Osteoblast (primary cell): ENCODE results near the gene CRYBG2. TPM values are rescaled to one million over a fixed set of nuclear protein-coding genes. Genes with fewer than 3 reads are reported as not detected.

Experiments used
- DNase-seq: peaks from one replicate; pipeline ENCODE4 v3.0.0; 2011; ENCODE audit warnings: low spot score, mixed read lengths; ENCODE audit not compliant: insufficient read length; ENCODE audit errors: missing footprints
- H2AFZ ChIP-seq: 2 replicates; pipeline ENCODE4 v1.6.0; 2011; ENCODE audit warnings: mild to moderate bottlenecking, low read length
- H3K27ac ChIP-seq: 2 replicates; pipeline ENCODE4 v1.5.1; 2011; ENCODE audit warnings: mild to moderate bottlenecking, low read depth, low read length, moderate library complexity
- H3K27me3 ChIP-seq: 2 replicates; pipeline ENCODE4 v1.6.0; 2012; ENCODE audit warnings: mild to moderate bottlenecking, control low read depth, inconsistent platforms, low read length, moderate library complexity; ENCODE audit not compliant: insufficient read depth
- H3K36me3 ChIP-seq: 2 replicates; pipeline ENCODE4 v1.5.1; 2011; ENCODE audit warnings: mild to moderate bottlenecking, low read length, control low read depth, moderate library complexity; ENCODE audit not compliant: insufficient read depth
- H3K4me1 ChIP-seq: 2 replicates; pipeline ENCODE4 v1.5.1; 2011; ENCODE audit warnings: mild to moderate bottlenecking, low read length, control low read depth, moderate library complexity; ENCODE audit not compliant: insufficient read depth
- H3K4me2 ChIP-seq: 2 replicates; pipeline ENCODE4 v1.6.0; 2011; ENCODE audit warnings: mild to moderate bottlenecking, low read length; ENCODE audit not compliant: insufficient read depth
- H3K4me3 ChIP-seq: fragments of 200-600 bp; sonication (generic); 3 replicates; pipeline ENCODE4 v1.5.1; 2012; ENCODE audit warnings: mild to moderate bottlenecking, low read length, inconsistent platforms; ENCODE audit not compliant: insufficient read depth
- H3K79me2 ChIP-seq: 2 replicates; pipeline ENCODE4 v1.6.0; 2012; ENCODE audit warnings: mild to moderate bottlenecking, low read length, control low read depth, inconsistent platforms; ENCODE audit not compliant: insufficient read depth
- H3K9me3 ChIP-seq: 2 replicates; pipeline ENCODE4 v1.5.1; 2011; ENCODE audit warnings: low read depth, low read length, control low read depth
- H4K20me1 ChIP-seq: 2 replicates; pipeline ENCODE4 v1.6.0; 2012; ENCODE audit warnings: mild to moderate bottlenecking, low read length, control low read depth; ENCODE audit not compliant: insufficient read depth
- total RNA-seq: library from RNA; depleted of rRNA; stranded (reverse); fragments of >200 nt; gene quantifications from 2 replicates; pipeline ENCODE4 v1.2.3, GENCODE V29; 2012
- TF ChIP-seq, protein P1 (sequence below): IDR thresholded peaks from 2 replicates; pipeline ENCODE4 v1.5.1; 2011; ENCODE audit warnings: mild to moderate bottlenecking, low read depth, low read length, moderate library complexity; ENCODE audit errors: extremely low read depth

The CRYBG2 gene, protein sequence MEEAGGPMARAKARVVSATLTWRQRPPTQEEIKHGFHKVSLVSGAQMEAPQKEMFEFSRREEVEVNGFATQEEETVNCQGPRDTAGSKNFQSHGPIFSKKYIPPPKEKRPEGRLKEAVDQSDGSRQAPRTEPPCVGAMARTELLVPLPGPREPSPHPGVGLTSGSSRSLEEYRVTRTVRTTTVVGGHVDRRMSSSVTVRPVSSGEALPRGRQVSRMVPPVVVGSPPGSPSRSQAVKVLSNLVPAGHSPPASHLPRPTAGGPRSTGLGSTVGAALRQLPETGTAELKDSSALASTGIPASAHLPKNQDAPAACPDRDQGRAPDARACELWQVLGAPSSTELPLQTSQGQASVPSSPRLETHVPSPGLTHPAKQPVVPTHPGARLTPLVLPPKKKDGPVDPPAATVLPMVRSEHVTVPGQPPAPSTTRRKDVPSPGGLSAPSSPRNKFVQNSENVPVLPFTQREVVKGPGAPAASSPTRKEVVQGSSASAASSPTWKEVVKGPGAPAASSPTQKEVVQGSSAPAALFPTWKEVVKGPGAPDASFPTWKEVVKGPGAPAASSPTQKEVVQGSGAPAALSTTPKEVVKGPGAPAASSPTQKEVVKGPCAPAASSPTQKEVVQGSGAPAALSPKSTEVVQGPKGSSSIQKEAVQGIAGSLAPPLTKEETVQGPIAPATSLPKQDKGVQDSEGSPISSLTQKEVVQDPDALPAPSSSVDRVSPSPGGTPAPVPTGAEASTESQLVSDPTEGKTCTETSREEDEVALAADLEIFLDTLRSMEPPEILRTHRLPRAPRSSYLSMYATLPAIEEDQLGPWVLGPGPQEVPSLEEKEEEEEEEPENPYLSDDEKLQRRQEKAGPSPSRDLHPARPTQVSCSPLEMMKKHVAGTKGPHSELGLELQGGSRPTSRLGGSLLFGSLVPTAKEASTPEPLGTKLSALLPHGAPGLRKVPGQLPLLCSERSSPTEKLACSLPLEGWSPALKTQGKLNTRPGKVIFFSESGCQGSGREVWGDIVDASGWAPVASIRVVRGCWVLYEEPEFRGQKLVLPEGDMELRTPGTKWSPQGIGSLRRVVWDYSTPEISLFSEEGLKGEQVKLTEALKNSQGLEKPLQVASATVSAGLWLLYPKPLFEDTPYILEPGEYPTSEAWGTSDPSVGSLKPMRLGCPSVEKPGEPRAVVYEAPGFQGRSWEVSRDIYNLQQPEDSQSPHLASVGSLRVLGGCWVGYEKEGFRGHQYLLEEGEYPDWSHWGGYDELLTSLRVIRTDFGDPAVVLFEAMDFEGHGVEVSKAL (N-terminal part only)
- not detected in 2 replicates for total RNA-seq

DNA sequence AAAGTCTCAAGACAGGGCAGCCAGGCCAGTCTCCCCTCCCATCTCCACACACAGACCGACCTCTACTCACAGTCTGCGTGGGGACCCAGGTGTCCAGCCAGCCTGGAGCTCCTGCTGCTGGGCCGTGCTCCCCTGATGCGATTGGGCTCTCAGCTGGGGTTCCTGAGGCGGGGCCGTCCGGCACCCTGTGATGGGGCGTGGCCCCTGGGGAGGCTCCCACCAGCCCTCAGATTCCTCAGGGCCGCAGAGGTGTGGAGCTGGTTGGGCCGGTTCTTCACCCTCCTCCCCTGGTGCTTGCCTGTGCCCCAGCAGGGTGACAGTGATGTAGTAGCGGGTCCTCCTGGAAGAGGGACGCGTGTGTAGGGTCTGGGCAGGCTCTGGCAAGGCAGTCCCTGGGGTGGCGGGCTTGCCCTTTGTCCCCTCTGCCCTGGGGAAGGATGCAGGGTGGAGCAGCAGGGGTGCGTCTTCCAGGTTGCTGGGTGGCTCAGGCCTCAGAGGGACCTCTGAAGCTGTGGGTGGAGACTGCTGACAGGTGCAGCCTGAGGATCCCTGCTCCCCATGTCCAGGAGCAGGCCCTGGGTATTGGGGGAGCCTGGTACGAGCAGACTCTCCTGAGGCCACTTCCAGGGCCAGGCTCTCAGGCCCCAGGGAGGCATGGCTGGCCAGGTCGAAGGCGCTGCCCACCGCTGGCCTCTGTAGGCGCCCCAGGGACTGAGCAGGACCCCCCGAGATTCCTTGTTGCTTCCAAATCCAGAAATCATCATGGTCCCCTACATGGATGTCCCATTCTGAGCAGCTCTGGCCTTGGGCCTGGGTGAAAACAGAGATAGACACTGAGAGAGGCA is at the start of gene CRYBG2:
Gene CRYBG2, minus strand, starts transcription at position 155 of the 845 bp plus-strand sequence. CDS start 7,473 bp downstream, outside the sequence.
- H3K27ac ChIP-seq = no peak within 1 kb of the TSS
- peak; percentile 66 for DNase-seq
- H3K4me3 ChIP-seq = no peak within 1 kb of the TSS
- no peaks in the 10 kb centered on the region for H3K79me2 ChIP-seq
- H3K9me3 ChIP-seq = no peaks in the 10 kb centered on the region
- H4K20me1 ChIP-seq = no peaks in the 10 kb centered on the region
- H2AFZ ChIP-seq = no peak within 1 kb of the TSS
- H3K36me3 ChIP-seq = no peaks in the 10 kb centered on the region
- TF ChIP-seq, protein P1, sequence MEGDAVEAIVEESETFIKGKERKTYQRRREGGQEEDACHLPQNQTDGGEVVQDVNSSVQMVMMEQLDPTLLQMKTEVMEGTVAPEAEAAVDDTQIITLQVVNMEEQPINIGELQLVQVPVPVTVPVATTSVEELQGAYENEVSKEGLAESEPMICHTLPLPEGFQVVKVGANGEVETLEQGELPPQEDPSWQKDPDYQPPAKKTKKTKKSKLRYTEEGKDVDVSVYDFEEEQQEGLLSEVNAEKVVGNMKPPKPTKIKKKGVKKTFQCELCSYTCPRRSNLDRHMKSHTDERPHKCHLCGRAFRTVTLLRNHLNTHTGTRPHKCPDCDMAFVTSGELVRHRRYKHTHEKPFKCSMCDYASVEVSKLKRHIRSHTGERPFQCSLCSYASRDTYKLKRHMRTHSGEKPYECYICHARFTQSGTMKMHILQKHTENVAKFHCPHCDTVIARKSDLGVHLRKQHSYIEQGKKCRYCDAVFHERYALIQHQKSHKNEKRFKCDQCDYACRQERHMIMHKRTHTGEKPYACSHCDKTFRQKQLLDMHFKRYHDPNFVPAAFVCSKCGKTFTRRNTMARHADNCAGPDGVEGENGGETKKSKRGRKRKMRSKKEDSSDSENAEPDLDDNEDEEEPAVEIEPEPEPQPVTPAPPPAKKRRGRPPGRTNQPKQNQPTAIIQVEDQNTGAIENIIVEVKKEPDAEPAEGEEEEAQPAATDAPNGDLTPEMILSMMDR = no peak
- peaks cover 30% of the 10 kb centered on the region for H3K27me3 ChIP-seq
- peaks cover 21% of the 10 kb centered on the region for H3K4me1 ChIP-seq
- no peak within 1 kb of the TSS for H3K4me2 ChIP-seq

DNA sequence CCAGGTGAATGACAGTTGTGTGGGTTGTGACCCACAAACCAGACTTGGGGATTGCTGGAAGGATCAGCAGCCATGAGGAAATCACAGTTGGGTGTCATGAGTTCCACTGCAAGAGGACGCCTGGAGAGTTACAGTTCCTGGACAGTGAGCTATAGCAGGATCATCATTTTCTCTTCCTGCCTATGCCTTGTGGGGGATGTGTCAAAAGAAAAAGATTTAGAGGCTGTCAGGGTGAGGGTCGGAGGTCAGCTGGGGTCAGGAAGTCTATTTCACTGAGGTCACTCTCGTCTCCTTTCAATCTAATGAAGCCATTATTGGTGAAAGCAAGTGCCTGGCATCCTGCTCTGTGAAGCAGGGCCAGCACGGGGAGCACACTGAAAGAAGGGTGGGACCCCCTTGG is 49.7 kb upstream of the CRYBG2 start:
- TF ChIP-seq, protein P1 = no peak
- Histone ChIP-seq H2AFZ (no peak overlapping the region), H3K4me1 (peaks cover 4% of the 10 kb centered on the region), H3K27ac (no peak overlapping the region), H3K4me3 (no peak overlapping the region), H3K36me3 (no peaks in the 10 kb centered on the region), H3K27me3 (peaks cover 1% of the 10 kb centered on the region), H3K79me2 (no peaks in the 10 kb centered on the region), H4K20me1 (no peaks in the 10 kb centered on the region), H3K9me3 (no peaks in the 10 kb centered on the region), H3K4me2 (no peak overlapping the region)
- DNase-seq = peak; percentile 74

DNA sequence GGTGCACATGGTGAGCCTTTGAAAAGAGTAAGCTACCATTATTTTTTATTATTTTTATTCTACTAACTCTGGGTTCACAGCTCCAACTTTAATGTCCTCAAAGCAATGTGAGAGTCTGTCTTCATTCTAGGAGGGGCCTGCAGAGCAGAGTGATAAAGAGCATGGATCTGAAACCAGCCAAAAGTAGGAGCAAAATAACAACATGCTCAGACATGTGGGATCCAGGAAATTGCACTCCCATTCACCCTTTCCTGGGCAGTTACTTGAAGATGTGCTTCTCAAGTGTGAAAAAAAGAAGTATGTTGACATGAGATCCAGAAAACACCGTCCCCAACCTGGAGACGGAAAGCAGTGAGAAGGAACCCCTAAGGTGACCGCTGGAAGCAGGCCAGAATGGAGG is 48.0 kb upstream of the CRYBG2 start:
- TF ChIP-seq, protein P1 = no peak
- no peak overlapping the region for H3K4me3 ChIP-seq
- no peaks in the 10 kb centered on the region for H3K9me3 ChIP-seq
- H3K27ac ChIP-seq = no peak overlapping the region
- DNase-seq = no peak
- peaks cover 4% of the 10 kb centered on the region for H3K4me1 ChIP-seq
- H4K20me1 ChIP-seq = no peaks in the 10 kb centered on the region
- no peak overlapping the region for H2AFZ ChIP-seq
- H3K36me3 ChIP-seq = no peaks in the 10 kb centered on the region
- no peaks in the 10 kb centered on the region for H3K27me3 ChIP-seq
- H3K4me2 ChIP-seq = no peak overlapping the region
- no peaks in the 10 kb centered on the region for H3K79me2 ChIP-seq
